ENCODE data around the gene ABCA1.

Gene ABCA1

GRCh38 chr9:104882566-104882965 lies 45.4 kb downstream of the ABCA1 start:
- TF ChIP-seq CTCF (conservative IDR thresholded peaks at IDR 0.05) (no peak), ZFX (IDR thresholded peaks at IDR 0.05) (no peak)
- H3K27ac ChIP-seq: no peak overlapping the region

GRCh38 chr9:104882086-104882485 lies 45.9 kb downstream of the ABCA1 start:
- TF ChIP-seq CTCF (conservative IDR thresholded peaks at IDR 0.05) (no peak), ZFX (IDR thresholded peaks at IDR 0.05) (no peak)
- H3K27ac ChIP-seq: no peak overlapping the region

GRCh38 chr9:104879555-104880309 lies 48.2 kb downstream of the ABCA1 start:
- H3K27ac ChIP-seq: no peak overlapping the region
- no peak for TF ChIP-seq ZFX (IDR thresholded peaks at IDR 0.05)
- TF ChIP-seq CTCF (conservative IDR thresholded peaks at IDR 0.05): no peak

GRCh38 chr9:104876587-104876986 lies 51.4 kb downstream of the ABCA1 start:
- H3K27ac ChIP-seq: no peak overlapping the region
- TF ChIP-seq ZFX (IDR thresholded peaks at IDR 0.05) (no peak), CTCF (conservative IDR thresholded peaks at IDR 0.05) (no peak)

- H3K27ac ChIP-seq: no peak overlapping the region
- TF ChIP-seq CTCF (conservative IDR thresholded peaks at IDR 0.05) (no peak), ZFX (IDR thresholded peaks at IDR 0.05) (no peak)
Observed at GRCh38 chr9:104875897-104876296, 52.1 kb downstream of the ABCA1 start.

- no peak for TF ChIP-seq ZFX (IDR thresholded peaks at IDR 0.05)
- no peak for TF ChIP-seq CTCF (conservative IDR thresholded peaks at IDR 0.05)
- H3K27ac ChIP-seq: no peak overlapping the region
Observed at GRCh38 chr9:104875320-104875719, 52.6 kb downstream of the ABCA1 start.

GRCh38 chr9:104873489-104873850 lies 54.5 kb downstream of the ABCA1 start:
- H3K27ac ChIP-seq: no peak overlapping the region
- TF ChIP-seq CTCF (conservative IDR thresholded peaks at IDR 0.05) (no peak), ZFX (IDR thresholded peaks at IDR 0.05) (no peak)

All from C4-2B (cell line).